Measurements from ENCODE around the gene PIK3CA.
A peak's percentile ranks its signal among the peaks of the same experiment; 100 is the strongest.
"Not testable (repeated sequence)": the region's sequence is repeated elsewhere in the genome, so short reads cannot be mapped to it uniquely, and the experiment has no call there.

The PIK3CA gene

GRCh38 chr3:179147873-179148615 is at the start of gene PIK3CA:
PIK3CA (plus strand) TSS chr3:179148357; CDS start chr3:179198826, 50,469 bp downstream.
- peak; percentile 99 for DNase-seq

GRCh38 chr3:179098388-179099077 is 49.6 kb upstream of the PIK3CA start:
- no peak for DNase-seq

- no peak for DNase-seq
Observed at GRCh38 chr3:179100652-179101051, 47.5 kb upstream of the PIK3CA start.

- no peak for DNase-seq
Observed at GRCh38 chr3:179105881-179106280, 42.3 kb upstream of the PIK3CA start.

- DNase-seq: no peak
Observed at GRCh38 chr3:179107617-179108016, 40.5 kb upstream of the PIK3CA start.

GRCh38 chr3:179108086-179108485 is 40.1 kb upstream of the PIK3CA start:
- no peak for DNase-seq

- no peak for DNase-seq
Observed at GRCh38 chr3:179113903-179114302, 34.3 kb upstream of the PIK3CA start.

GRCh38 chr3:179115444-179115843 is 32.7 kb upstream of the PIK3CA start:
- not testable (repeated sequence) for DNase-seq

- DNase-seq: no peak
Observed at GRCh38 chr3:179116816-179117215, 31.3 kb upstream of the PIK3CA start.

GRCh38 chr3:179132191-179132890 is 15.8 kb upstream of the PIK3CA start:
- peak; percentile 86 for DNase-seq

- no peak for DNase-seq
Observed at GRCh38 chr3:179133575-179133974, 14.6 kb upstream of the PIK3CA start.

- no peak for DNase-seq
Observed at GRCh38 chr3:179136195-179136594, 12.0 kb upstream of the PIK3CA start.

- no peak for DNase-seq
Observed at GRCh38 chr3:179141890-179142289, 6.3 kb upstream of the PIK3CA start.

GRCh38 chr3:179146911-179147513 is 1.1 kb upstream of the PIK3CA start:
- DNase-seq: peak; percentile 67

GRCh38 chr3:179147514-179147872 is 664 bp upstream of the PIK3CA start:
- DNase-seq: peak; percentile 54

- peak; percentile 25 for DNase-seq
Observed at GRCh38 chr3:179148616-179149405, 654 bp downstream of the PIK3CA start.

- DNase-seq: no peak
Observed at GRCh38 chr3:179149406-179149867, 1.3 kb downstream of the PIK3CA start.

GRCh38 chr3:179149951-179150350 is 1.8 kb downstream of the PIK3CA start:
- no peak for DNase-seq

GRCh38 chr3:179150610-179151009 is 2.5 kb downstream of the PIK3CA start:
- no peak for DNase-seq

- DNase-seq: no peak
Observed at GRCh38 chr3:179151474-179151873, 3.3 kb downstream of the PIK3CA start.

GRCh38 chr3:179156170-179156569 is 8.0 kb downstream of the PIK3CA start:
- no peak for DNase-seq

GRCh38 chr3:179156775-179157174 is 8.6 kb downstream of the PIK3CA start:
- no peak for DNase-seq
